ENCODE results near the gene PRKD1.

PRKD1 gene

DNA sequence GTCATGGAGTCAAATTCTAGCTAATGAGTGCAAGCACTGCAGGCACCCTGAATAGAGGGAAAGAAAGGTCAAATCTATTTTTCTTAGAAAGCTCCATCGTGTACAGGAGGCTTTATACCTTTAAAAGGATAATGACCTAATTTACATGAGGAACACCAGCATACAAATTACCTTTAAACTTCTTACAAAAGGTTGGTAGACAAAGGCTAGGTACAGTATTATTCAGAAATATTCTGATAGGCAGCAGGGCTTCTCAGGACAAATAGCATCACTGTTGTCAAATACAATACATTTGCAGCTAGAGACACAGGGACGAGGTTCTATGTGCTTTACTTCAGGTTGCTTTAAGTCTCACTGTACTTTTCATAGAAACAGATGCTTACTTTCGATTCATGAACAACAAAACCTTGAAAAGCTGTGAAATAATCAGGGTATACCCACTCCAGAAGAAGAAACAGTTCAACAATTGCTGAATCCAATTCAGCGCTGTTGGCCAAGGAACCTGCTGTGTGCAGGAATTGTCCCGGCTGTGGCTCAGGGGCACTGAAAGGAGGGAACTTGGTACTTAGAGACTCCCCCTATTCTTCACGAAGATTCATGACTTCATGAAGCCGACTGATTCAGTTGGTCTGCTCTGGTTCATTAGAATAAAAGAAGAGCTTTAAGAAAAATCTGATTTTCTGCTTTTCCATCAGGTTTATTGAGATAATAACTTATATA is 252.9 kb downstream of the PRKD1 start:
- H3K4me3 ChIP-seq (ENCODE audit: low read length): no peak overlapping the region
- no peak for DNase-seq (ENCODE audit: low read depth)
- TF ChIP-seq, protein P1, sequence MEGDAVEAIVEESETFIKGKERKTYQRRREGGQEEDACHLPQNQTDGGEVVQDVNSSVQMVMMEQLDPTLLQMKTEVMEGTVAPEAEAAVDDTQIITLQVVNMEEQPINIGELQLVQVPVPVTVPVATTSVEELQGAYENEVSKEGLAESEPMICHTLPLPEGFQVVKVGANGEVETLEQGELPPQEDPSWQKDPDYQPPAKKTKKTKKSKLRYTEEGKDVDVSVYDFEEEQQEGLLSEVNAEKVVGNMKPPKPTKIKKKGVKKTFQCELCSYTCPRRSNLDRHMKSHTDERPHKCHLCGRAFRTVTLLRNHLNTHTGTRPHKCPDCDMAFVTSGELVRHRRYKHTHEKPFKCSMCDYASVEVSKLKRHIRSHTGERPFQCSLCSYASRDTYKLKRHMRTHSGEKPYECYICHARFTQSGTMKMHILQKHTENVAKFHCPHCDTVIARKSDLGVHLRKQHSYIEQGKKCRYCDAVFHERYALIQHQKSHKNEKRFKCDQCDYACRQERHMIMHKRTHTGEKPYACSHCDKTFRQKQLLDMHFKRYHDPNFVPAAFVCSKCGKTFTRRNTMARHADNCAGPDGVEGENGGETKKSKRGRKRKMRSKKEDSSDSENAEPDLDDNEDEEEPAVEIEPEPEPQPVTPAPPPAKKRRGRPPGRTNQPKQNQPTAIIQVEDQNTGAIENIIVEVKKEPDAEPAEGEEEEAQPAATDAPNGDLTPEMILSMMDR (conservative IDR thresholded peaks at IDR 0.05; ENCODE audit: low read length): no peak

DNA sequence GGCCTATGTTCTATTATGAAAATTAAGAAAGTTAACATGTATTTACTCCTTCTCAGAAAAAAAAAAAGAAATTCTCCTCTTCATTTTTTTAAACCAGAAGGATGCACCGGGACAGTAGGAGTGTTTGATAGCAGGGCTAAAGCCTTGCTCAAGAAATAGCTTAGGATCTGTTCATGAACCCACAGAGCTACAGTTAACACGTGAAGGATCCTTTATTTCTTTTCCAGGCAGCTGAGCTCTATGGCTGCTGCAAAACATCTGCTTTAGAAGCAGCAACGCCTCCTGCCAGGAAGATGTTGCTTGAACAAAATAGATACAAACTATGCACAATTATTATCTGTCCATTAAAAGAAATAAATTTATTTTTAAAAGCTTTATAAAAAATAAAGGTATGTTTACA is 254.8 kb downstream of the PRKD1 start:
- peak; percentile 42 for DNase-seq (ENCODE audit: low read depth)
- TF ChIP-seq, protein P1 (conservative IDR thresholded peaks at IDR 0.05; ENCODE audit: low read length): no peak

DNA sequence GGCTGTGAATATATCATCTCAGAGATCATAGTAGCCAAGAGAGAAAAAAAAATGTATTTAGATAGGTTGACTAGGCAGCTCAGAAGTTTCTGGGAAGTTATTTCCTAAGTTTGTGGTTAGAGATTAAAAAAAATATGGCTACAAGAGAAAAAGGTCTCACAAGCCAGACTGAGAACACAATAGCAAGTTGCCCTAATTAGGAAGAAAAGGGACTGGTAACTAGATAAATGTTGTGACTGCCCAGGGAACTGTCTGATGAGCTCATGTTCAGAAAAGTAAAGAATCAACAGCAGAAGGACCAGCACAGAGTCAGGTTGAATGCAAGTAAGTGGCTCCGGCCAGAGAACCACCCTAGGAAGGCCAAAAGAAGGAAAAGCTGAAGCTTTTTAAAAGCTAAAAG is 256.6 kb downstream of the PRKD1 start:
- TF ChIP-seq, protein P1 (conservative IDR thresholded peaks at IDR 0.05; ENCODE audit: low read length): no peak
- peak; percentile 88 for DNase-seq (ENCODE audit: low read depth)
- H3K4me3 ChIP-seq (ENCODE audit: low read length): no peak overlapping the region

More for the DNA sequence above, 254.8 kb downstream of the PRKD1 start:
- no peak overlapping the region for H3K4me3 ChIP-seq (ENCODE audit: low read length)

DNA sequence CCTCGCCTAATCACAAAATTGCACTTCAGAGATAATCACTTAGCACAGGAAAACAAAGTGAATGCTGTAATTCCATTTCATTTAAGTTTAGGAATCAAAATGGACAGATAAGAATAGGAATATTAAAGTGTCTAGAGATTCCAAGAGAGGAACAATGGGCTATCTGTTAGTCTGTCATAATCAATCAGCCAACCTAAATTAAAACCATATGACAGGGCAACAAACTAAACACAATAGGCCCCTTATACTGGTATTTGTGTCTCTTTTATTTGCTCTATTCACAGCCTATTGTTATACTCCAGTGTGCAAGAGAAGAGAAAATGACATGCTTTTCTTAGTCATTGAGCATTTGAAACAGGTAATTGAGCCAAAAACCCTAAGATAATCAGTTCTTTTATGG is 259.4 kb downstream of the PRKD1 start:
- H3K4me3 ChIP-seq (ENCODE audit: low read length): no peak overlapping the region
- TF ChIP-seq, protein P1 (conservative IDR thresholded peaks at IDR 0.05; ENCODE audit: low read length): no peak
- DNase-seq (ENCODE audit: low read depth): peak; percentile 40

DNA sequence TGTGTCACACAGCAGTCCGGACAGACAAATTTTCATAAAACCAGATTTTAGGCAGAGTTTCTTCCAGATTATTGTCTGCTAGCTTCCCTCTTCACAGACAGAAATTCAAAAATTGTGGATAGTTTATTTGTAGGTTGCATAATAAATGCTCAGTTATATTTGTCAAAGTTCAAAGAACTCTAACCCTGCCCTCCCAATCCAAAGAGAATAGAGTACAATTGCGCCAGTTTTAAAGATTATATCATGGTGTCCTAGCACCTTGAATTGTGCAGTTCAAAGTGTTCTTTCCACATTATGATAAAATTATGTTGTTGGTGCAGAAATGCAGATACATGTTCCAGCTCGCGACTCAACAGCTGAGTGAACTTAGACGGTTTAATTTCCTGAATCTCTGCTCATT is 263.1 kb downstream of the PRKD1 start:
- H3K4me3 ChIP-seq (ENCODE audit: low read length): no peak overlapping the region
- TF ChIP-seq, protein P1 (conservative IDR thresholded peaks at IDR 0.05; ENCODE audit: low read length): no peak
- DNase-seq (ENCODE audit: low read depth): no peak

DNA sequence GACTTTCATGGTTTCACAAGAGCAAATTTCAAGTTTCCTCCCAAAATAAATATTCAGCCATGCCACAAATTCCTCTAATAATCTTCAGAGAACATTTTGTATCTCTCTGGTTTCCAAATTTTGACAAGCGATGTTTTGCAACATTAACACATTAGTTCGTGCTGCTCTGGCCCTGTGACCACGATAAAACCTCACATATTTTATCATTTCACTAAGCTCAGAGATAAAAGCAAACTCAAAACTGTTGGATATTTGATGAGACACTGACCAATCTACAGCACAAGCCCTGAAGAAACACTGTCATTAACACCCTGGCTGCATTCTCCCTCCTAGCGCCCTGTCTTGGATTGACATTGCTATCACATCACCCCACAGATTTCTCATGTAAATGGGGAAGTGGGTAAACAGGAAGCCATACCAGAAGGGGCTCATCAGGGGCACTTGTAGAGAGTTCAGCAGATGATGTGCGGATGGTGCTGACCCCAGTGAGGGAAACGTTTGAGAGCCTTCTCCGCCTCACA is 264.3 kb downstream of the PRKD1 start:
- DNase-seq (ENCODE audit: low read depth): peak; percentile 62
- no peak overlapping the region for H3K4me3 ChIP-seq (ENCODE audit: low read length)
- TF ChIP-seq, protein P1 (conservative IDR thresholded peaks at IDR 0.05; ENCODE audit: low read length): no peak

DNA sequence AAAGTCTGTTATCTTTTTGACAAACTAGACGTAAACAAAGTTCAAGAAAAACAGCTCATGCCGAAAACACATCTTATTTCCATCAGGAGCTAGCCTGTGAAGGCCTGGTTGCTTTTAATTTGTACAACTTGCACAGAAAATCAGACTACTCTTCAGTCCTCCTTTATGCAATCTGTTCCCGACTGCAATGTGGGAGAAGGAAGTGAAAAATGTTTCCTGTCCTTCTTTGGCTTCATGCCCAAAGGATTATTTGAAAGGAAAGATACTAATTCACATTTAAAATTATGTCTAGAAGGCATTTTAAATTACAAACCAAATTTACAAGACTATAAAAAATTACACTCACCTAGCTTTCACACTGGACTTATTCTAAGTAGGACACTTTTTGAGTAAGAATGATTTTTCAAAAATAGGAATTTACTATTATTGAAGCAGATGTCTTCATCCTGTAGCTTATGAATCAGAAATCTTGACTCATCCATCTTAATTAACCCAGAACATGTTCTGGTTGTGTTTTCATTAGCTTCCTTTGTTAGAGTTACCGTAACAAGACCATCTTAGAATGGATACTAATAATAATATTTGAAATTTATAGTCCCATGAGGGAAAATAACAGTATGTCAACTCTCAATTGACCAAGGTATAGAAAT is 272.6 kb downstream of the PRKD1 start:
- DNase-seq (ENCODE audit: low read depth): peak; percentile 40
- TF ChIP-seq, protein P1 (conservative IDR thresholded peaks at IDR 0.05; ENCODE audit: low read length): no peak
- no peak overlapping the region for H3K4me3 ChIP-seq (ENCODE audit: low read length)
